ENCODE measurements around the gene TSSK6.

TSSK6 gene

DNA sequence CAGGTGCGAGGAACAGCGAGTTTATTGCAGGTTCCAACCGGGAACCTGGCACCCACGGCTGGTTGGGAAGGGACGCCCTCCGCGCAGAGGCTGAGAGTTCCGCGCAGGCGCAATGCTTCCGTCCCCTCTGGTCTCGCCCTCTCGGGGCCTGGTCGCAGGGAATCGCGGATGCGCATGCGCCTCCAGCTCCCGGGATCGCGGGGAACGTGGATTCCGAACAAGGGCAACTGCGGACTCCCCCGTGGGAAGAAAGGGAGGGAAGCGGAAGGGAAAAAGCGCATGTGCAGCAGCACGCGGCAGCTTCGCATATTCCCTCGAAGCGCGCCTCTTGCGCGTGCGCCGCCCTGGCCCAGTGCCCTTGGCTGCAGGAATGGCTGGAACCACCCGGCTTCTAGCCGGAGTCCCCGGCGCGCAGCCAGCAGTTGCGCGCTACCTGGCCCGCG is 1.1 kb downstream of the TSSK6 start:
- TF ChIP-seq ZNF274 (IDR thresholded peaks at IDR 0.05; ENCODE audit: low read depth, low read length): no peak
- no peak overlapping the region for H3K4me3 ChIP-seq (ENCODE audit: low read length)

GRCh38 chr19:19513682-19514081 is 1.7 kb downstream of the TSSK6 start:
- no peak for TF ChIP-seq ZNF274 (IDR thresholded peaks at IDR 0.05; ENCODE audit: low read depth, low read length)
- H3K4me3 ChIP-seq (ENCODE audit: low read length): no peak overlapping the region

DNA sequence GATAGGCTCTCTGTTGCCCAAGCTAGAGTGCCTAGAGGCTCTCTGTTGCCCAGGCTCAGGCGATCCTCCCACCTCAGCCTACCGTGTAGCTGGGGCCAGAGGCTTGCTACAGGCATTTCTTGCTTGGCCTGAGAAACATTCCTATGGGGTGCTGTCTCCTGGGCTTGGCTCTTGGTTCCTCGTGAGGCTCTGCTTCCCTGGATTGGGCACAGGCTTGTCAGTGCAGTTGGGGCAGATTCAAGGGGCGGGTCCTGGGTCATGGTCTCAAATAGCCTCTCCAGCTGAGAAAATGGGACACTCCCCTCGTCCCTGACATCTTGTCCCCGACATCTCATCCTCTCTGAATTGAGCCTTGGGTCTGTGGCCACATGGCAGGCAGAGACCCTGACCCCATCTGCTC is 4.9 kb downstream of the TSSK6 start:
- TF ChIP-seq ZNF274 (IDR thresholded peaks at IDR 0.05; ENCODE audit: low read depth, low read length): no peak
- H3K4me3 ChIP-seq (ENCODE audit: low read length): no peak overlapping the region

GRCh38 chr19:19508217-19508616 is 7.1 kb downstream of the TSSK6 start:
- no peak for TF ChIP-seq ZNF274 (IDR thresholded peaks at IDR 0.05; ENCODE audit: low read depth, low read length)
- no peak overlapping the region for H3K4me3 ChIP-seq (ENCODE audit: low read length)

DNA sequence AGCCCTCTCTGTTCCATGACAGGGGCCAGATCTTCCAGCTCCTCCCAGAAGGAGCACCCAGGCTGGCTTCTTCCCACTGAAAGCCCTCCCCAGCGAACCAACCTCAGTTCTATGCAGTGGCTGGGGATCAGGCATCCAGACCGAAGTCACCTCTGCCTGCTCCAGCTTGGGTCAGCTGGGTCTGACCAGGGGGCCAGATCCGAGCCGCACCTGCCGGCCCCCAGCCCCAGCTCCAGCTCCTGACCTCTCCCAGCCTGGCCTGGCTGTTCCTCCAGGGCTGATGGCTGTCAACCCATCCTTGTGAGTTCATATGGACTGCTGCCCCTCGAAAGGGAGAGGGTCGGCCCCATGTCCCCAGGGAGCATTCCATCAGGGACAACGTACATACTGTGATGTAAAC is 8.0 kb downstream of the TSSK6 start:
- no peak for TF ChIP-seq ZNF274 (IDR thresholded peaks at IDR 0.05; ENCODE audit: low read depth, low read length)
- no peak overlapping the region for H3K4me3 ChIP-seq (ENCODE audit: low read length)

DNA sequence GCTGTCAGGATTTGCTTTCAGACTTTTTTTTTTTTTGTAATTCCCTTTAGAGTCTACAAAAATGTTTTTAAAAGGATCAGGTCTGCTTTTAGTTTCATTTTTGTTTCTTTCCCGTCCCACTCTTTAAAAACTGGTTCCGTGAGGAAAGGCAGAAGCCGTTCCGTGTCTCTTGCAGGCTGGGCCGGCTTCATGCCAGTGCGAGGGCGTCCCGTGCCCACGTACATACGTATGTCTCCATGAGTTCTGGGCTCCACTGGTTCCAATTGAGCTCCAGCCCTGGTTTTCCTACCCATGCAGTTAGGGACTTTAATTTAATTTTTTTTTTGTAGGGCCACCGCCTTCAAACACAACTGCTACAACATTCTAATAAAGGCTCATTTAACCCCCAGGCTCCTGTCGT is 8.8 kb downstream of the TSSK6 start:
- TF ChIP-seq ZNF274 (IDR thresholded peaks at IDR 0.05; ENCODE audit: low read depth, low read length): no peak
- H3K4me3 ChIP-seq (ENCODE audit: low read length): no peak overlapping the region

DNA sequence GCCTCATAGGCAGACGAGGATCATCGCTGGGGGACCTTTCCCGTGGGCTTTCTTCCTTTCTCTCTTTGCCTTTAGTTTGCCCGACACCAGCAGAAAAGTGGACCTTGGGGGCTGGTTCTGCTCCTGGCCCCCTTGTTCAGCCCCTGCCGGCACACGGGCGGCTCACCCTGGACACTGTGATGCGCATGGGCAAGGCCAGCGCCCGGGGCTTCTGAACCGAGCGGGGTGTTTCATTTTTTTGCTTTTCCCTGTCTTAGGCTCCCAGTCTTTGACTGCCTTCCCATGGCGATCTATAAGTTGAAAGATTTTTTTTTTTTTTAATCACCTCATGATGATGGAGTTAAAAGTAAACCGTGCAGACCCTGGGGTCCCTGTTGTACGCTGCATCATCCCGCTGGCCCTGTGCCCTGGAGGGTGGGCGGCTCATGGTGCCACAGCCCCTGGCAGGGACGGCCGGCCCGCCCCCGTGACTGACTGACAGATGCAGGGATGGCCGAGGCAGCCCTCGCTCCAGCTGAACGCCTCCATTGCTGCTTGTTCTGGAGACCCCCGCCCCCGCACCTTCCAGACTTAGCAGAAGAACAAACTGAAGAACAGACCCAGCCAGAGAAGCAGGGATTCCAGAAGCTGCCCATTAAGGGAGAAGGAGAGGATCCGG is 9.6 kb downstream of the TSSK6 start:
- no peak for TF ChIP-seq ZNF274 (IDR thresholded peaks at IDR 0.05; ENCODE audit: low read depth, low read length)
- H3K4me3 ChIP-seq (ENCODE audit: low read length): no peak overlapping the region

- no peak for TF ChIP-seq ZNF274 (IDR thresholded peaks at IDR 0.05; ENCODE audit: low read depth, low read length)
- no peak overlapping the region for H3K4me3 ChIP-seq (ENCODE audit: low read length)
Observed at GRCh38 chr19:19504754-19505668, 10.3 kb downstream of the TSSK6 start.

GRCh38 chr19:19502808-19503602 is 12.3 kb downstream of the TSSK6 start:
- H3K4me3 ChIP-seq (ENCODE audit: low read length): no peak overlapping the region
- no peak for TF ChIP-seq ZNF274 (IDR thresholded peaks at IDR 0.05; ENCODE audit: low read depth, low read length)

DNA sequence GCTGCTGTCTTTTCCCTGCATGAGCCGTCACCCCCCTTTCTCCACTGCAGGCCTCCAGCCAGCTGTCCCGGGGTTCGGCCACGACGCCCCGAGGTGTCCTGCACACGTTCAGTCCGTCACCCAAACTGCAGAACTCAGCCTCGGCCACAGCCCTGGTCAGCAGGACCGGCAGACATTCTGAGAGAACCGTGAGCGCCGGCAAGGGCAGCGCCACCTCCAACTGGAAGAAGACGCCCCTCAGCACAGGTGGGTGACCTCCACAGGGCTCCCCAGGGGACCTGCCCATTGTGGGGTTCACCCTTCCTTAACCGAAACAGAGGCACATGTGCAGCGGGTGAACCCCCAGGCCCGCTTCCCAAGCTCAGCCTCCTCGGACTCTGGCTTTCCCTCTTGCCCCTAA is 13.1 kb downstream of the TSSK6 start:
- TF ChIP-seq ZNF274 (IDR thresholded peaks at IDR 0.05; ENCODE audit: low read depth, low read length): no peak
- H3K4me3 ChIP-seq (ENCODE audit: low read length): no peak overlapping the region

DNA sequence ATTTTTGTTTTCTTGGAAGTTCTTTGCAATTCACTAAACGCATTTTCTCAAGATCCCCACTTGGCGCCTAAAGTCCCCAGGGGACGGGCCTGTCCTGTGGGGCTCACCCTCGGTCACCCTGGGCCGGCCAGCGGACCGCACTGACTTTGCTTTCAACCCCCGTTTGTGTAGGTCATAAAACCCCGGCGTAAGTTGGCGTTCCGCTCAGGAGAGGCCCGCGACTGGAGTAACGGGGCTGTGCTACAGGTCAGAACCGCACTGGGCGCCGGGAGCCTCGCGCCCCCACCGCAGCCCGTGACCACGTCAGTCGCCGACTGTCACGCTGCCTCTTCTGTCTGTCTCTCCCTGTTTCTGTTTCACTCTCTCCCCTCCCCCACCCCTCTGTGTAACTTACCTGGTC is 13.6 kb downstream of the TSSK6 start:
- H3K4me3 ChIP-seq (ENCODE audit: low read length): no peak overlapping the region
- TF ChIP-seq ZNF274 (IDR thresholded peaks at IDR 0.05; ENCODE audit: low read depth, low read length): no peak

GRCh38 chr19:19500975-19501644 is 14.2 kb downstream of the TSSK6 start:
- no peak for TF ChIP-seq ZNF274 (IDR thresholded peaks at IDR 0.05; ENCODE audit: low read depth, low read length)

DNA sequence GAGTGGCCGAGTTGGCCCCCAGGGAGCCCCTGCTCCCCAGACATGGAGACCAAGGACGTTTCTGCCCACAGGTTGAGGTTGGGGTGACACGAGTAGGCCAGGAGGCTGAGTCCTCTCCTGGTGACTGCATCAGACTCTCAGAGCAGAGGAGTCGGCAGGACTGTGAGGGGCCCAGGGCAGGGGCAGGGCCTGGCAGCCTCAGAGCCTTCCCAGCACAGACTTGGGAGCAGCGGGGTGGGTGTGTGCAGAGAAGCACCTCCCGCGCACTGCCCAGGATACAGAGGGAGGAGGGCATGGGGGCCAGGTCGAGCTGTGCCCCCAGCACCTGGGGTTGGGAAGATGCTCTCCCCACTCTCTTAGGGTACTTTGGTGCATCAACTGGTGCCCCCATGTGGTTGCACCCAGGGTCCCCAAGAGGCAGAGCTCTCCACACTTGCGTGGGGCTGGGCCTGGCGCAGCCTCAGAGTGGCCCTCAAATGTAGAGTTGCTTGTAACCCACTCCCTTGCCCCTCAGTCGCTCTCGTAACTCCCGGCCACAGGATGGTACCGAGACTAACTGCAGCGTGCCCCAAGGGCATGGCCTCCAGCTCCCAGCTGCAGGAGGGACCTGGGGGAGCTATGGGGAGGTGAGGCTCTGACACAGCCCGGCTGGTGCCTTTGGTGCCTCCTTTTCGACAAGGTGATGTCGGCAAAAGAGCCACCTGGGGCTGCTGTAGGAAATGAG is 15.9 kb downstream of the TSSK6 start:
- no peak for TF ChIP-seq ZNF274 (IDR thresholded peaks at IDR 0.05; ENCODE audit: low read depth, low read length)
- H3K4me3 ChIP-seq (ENCODE audit: low read length): no peak overlapping the region

More at GRCh38 chr19:19500975-19501644, 14.2 kb downstream of the TSSK6 start:
- no peak overlapping the region for H3K4me3 ChIP-seq (ENCODE audit: low read length)
